OCI-LY1 (cell line): Measurements from ENCODE around the gene ABCC9.

Experiments
- CTCF ChIP-seq: fragments of 200-600 bp; sonication (generic), shearing (Covaris generic); IDR thresholded peaks from 2 replicates; pipeline ENCODE4 v1.5.1; 2017; ENCODE audit warnings: mild to moderate bottlenecking, antibody characterized with exemption, low read length, moderate library complexity, mixed read lengths
- EZH2 ChIP-seq: fragments of 200-600 bp; sonication (generic), shearing (Covaris generic); IDR thresholded peaks from 2 replicates; pipeline ENCODE4 v1.8.0; 2017; ENCODE audit warnings: borderline replicate concordance, mixed run types, mild to moderate bottlenecking, antibody characterized with exemption, low read length, moderate library complexity, mixed read lengths

- no peak for TF ChIP-seq CTCF
- TF ChIP-seq EZH2, result no peak
Observed at GRCh38 chr12:21819236-21819635, 122.0 kb downstream of the ABCC9 start.
